Keratinocyte (primary cell): Measurements from ENCODE around the gene CAMSAP1. TPM values are rescaled to one million over a fixed set of nuclear protein-coding genes. Genes with fewer than 3 reads are reported as not detected.

Experiments used
- DNase-seq: peaks from one replicate; pipeline ENCODE4 v3.0.0-alpha.2; 2011; ENCODE audit warnings: low read depth, missing footprints, low spot score
- FAIRE-seq: peaks from 2 replicates; lab custom pipeline; 2011; peaks lifted over from hg19 to GRCh38; lab: Jason Lieb, UNC
- H2AFZ ChIP-seq: 2 replicates; pipeline ENCODE4 v1.6.0; 2012; ENCODE audit warnings: low read length, control low read depth, inconsistent platforms; ENCODE audit not compliant: control insufficient read depth
- H3K27ac ChIP-seq: 2 replicates; pipeline ENCODE4 v1.5.1; 2011; ENCODE audit warnings: low read length; ENCODE audit not compliant: control insufficient read depth, insufficient read depth
- H3K27me3 ChIP-seq: 3 replicates; pipeline ENCODE4 v1.6.0; 2011; ENCODE audit warnings: low read length; ENCODE audit not compliant: control insufficient read depth, insufficient read depth; ENCODE audit errors: extremely low read depth
- H3K36me3 ChIP-seq, 2 experiments: 2 replicates in 1 of 2; 3 replicates in 1 of 2; pipeline ENCODE4 v1.5.1; 2011; ENCODE audit warnings: low read length in 2 of 2, mild to moderate bottlenecking in 1 of 2; ENCODE audit not compliant: control insufficient read depth in 2 of 2, insufficient read depth in 2 of 2; ENCODE audit errors: extremely low read depth in 1 of 2
- H3K4me1 ChIP-seq: 3 replicates; pipeline ENCODE4 v1.5.1; 2011; ENCODE audit warnings: low read length; ENCODE audit not compliant: control insufficient read depth, insufficient read depth; ENCODE audit errors: extremely low read depth
- H3K4me2 ChIP-seq: 3 replicates; pipeline ENCODE4 v1.6.0; 2011; ENCODE audit warnings: low read depth, low read length; ENCODE audit not compliant: control insufficient read depth, insufficient read depth; ENCODE audit errors: extremely low read depth
- H3K4me3 ChIP-seq, 3 experiments: fragments of 200-600 bp in 1 of 3; sonication (generic) in 1 of 3; 2 replicates in 2 of 3; 3 replicates in 1 of 3; pipeline ENCODE4 v1.5.1; 2011 to 2016; ENCODE audit warnings: low read length in 3 of 3, mild to moderate bottlenecking in 3 of 3, control low read depth in 2 of 3, inconsistent platforms in 1 of 3, low read depth in 1 of 3, mixed read lengths in 1 of 3, mixed run types in 1 of 3, moderate library complexity in 1 of 3; ENCODE audit not compliant: control insufficient read depth in 2 of 3, insufficient read depth in 2 of 3; ENCODE audit errors: extremely low read depth in 1 of 3
- H3K79me2 ChIP-seq: 2 replicates; pipeline ENCODE4 v1.6.0; 2012; ENCODE audit warnings: low read length; ENCODE audit not compliant: control insufficient read depth, insufficient read depth
- H3K9ac ChIP-seq: 3 replicates; pipeline ENCODE4 v1.6.0; 2011; ENCODE audit warnings: low read length; ENCODE audit not compliant: control insufficient read depth, insufficient read depth; ENCODE audit errors: extremely low read depth
- H3K9me1 ChIP-seq: 3 replicates; pipeline ENCODE4 v1.6.0; 2011; ENCODE audit warnings: low read length; ENCODE audit not compliant: control insufficient read depth, insufficient read depth; ENCODE audit errors: extremely low read depth
- H3K9me3 ChIP-seq: 2 replicates; pipeline ENCODE4 v1.5.1; 2012; ENCODE audit warnings: low read depth, low read length; ENCODE audit not compliant: control insufficient read depth
- H4K20me1 ChIP-seq: 3 replicates; pipeline ENCODE4 v1.6.0; 2011; ENCODE audit warnings: low read length; ENCODE audit not compliant: control insufficient read depth, insufficient read depth; ENCODE audit errors: extremely low read depth
- EZH2 ChIP-seq: IDR thresholded peaks from one replicate; pipeline ENCODE4 v1.6.1; 2012; ENCODE audit warnings: inconsistent platforms, mild to moderate bottlenecking, low read length, moderate library complexity
- dilution Hi-C: fragments of 300-500 bp; cut with MboI; formaldehyde crosslinking; loops from one replicate; pipeline ENCODE4 v1.7.0; 2020; ENCODE audit warnings: low sequenced_read_pairs; ENCODE audit not compliant: extremely low pct_ligation_motif_present
- polyA plus RNA-seq, 5 experiments: library from polyadenylated mRNA; depleted of rRNA in 3 of 5; stranded (reverse) in 3 of 5; stranded (forward) in 1 of 5; unstranded in 1 of 5; fragments of >200 nt; gene quantifications; 1 replicate in 1 of 5; 2 replicates in 3 of 5; 3 replicates in 1 of 5; pipeline versions ENCODE4 v1.2.1 to v1.2.3, GENCODE V29; 2011 to 2012; ENCODE audit warnings: missing spikeins in 2 of 5, low read depth in 1 of 5, low replicate concordance in 1 of 5
- TF ChIP-seq, protein P1 (sequence below), 3 experiments: IDR thresholded peaks in 1 of 3; conservative IDR thresholded peaks in 1 of 3; optimal IDR thresholded peaks in 1 of 3; 2 replicates in 2 of 3; 3 replicates in 1 of 3; pipeline versions ENCODE3 to v1.5.1; 2011; ENCODE audit warnings: low read length in 3 of 3, mild to moderate bottlenecking in 3 of 3, moderate library complexity in 2 of 3, control low read depth in 1 of 3, inconsistent platforms in 1 of 3; ENCODE audit not compliant: insufficient read depth in 2 of 3; ENCODE audit errors: extremely low read depth in 1 of 3

The CAMSAP1 gene
- polyA plus RNA-seq, 1 donor (not counting 4 experiments of a cell fraction or from before 2014, with no cell fraction given) = 8.3 TPM

DNA sequence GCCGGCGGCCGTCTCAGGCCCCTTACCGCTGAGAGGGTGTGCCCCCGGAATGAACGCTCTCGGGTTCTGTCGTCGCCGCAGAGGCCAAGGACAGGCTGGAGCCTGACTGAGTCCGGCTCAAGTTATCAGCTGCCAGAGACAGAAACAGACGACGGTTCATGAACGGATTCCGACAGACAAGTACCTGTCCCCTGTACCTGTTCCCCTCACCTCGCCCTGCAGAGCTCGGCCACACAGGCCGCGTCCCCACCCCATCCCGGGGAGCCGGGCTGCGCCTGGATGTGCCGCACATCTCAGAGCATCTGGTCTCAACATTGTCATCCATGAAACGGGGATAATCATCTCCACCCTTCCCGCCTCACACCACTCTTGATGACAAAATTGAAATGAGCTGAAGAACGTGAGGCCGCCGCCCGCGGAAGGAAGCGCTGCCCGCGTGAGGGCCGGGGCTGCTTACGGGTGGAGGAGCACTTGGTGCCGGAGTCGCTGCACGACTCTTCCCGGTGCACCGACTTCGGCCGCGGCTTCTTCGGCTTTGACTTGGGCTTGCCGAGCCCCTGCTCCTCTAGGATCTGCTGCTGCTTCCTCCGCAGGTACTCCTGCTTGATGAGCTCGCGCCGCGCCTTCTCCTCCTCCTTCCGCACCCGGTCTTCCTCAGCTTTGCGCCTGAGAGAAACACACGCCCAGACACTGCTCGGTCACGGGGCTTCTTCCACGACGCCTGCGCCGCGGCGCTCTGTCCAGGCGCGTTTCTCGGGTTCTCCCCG is 89.2 kb downstream of the CAMSAP1 start:
- H4K20me1 ChIP-seq = no peaks in the 10 kb centered on the region
- no peaks in the 10 kb centered on the region for H3K4me1 ChIP-seq
- H3K27me3 ChIP-seq = no peaks in the 10 kb centered on the region
- H3K36me3 ChIP-seq = peaks cover 27 to 35% of the 10 kb centered on the region in 2 experiments
- DNase-seq (no peak), FAIRE-seq (no peak)
- H3K4me3 ChIP-seq = no peak overlapping the region
- H2AFZ ChIP-seq = no peak overlapping the region
- no peak overlapping the region for H3K27ac ChIP-seq
- H3K79me2 ChIP-seq = no peaks in the 10 kb centered on the region
- H3K4me2 ChIP-seq = no peak overlapping the region
- no peaks in the 10 kb centered on the region for H3K9me3 ChIP-seq
- no peak overlapping the region for H3K9ac ChIP-seq
- H3K9me1 ChIP-seq = no peaks in the 10 kb centered on the region
- TF ChIP-seq EZH2 = no peak
- TF ChIP-seq, protein P1, sequence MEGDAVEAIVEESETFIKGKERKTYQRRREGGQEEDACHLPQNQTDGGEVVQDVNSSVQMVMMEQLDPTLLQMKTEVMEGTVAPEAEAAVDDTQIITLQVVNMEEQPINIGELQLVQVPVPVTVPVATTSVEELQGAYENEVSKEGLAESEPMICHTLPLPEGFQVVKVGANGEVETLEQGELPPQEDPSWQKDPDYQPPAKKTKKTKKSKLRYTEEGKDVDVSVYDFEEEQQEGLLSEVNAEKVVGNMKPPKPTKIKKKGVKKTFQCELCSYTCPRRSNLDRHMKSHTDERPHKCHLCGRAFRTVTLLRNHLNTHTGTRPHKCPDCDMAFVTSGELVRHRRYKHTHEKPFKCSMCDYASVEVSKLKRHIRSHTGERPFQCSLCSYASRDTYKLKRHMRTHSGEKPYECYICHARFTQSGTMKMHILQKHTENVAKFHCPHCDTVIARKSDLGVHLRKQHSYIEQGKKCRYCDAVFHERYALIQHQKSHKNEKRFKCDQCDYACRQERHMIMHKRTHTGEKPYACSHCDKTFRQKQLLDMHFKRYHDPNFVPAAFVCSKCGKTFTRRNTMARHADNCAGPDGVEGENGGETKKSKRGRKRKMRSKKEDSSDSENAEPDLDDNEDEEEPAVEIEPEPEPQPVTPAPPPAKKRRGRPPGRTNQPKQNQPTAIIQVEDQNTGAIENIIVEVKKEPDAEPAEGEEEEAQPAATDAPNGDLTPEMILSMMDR (optimal IDR thresholded peaks at IDR 0.05 in 1 of 3, IDR thresholded peaks at IDR 0.05 in 1 of 3, conservative IDR thresholded peaks at IDR 0.05 in 1 of 3; ENCODE audit: extremely low read depth in 1 of 3, insufficient read depth in 2 of 3, low read length in 3 of 3) = no peak
- dilution Hi-C loops = no loop called here

DNA sequence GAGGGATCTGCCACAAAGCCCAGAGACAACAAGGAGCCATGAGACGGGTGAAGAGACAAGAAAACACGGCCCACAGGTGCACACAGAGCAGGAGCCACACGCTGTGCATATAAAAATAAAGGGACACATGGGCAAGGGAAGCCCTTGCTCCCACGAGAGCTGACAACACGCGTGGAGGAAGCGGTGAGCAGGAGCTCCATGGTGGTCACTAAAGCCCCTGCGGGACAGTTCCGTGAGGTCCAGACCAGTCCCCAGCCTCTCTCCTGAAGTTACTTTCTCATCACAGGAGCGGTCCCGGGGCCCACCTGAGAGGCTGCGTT is 90.7 kb downstream of the CAMSAP1 start:
- H3K79me2 ChIP-seq = no peaks in the 10 kb centered on the region
- no peak for DNase-seq
- H3K9me3 ChIP-seq = no peaks in the 10 kb centered on the region
- H3K9ac ChIP-seq = no peak overlapping the region
- TF ChIP-seq, protein P1 (optimal IDR thresholded peaks at IDR 0.05 in 1 of 3, IDR thresholded peaks at IDR 0.05 in 1 of 3, conservative IDR thresholded peaks at IDR 0.05 in 1 of 3; ENCODE audit: extremely low read depth in 1 of 3, insufficient read depth in 2 of 3, low read length in 3 of 3) = no peak
- no peak for TF ChIP-seq EZH2
- H3K4me1 ChIP-seq = no peaks in the 10 kb centered on the region
- H3K36me3 ChIP-seq = peaks cover 21 to 22% of the 10 kb centered on the region in 2 experiments
- FAIRE-seq = no peak
- no peaks in the 10 kb centered on the region for H4K20me1 ChIP-seq
- H3K27me3 ChIP-seq = no peaks in the 10 kb centered on the region
- dilution Hi-C loops = no loop called here
- H3K4me3 ChIP-seq = no peak overlapping the region
- no peak overlapping the region for H3K27ac ChIP-seq
- no peak overlapping the region for H2AFZ ChIP-seq
- no peak overlapping the region for H3K4me2 ChIP-seq
- no peaks in the 10 kb centered on the region for H3K9me1 ChIP-seq
